Heart right ventricle (tissue), 16 donors: ENCODE results near the gene NDUFB2. TPM values are rescaled to one million over a fixed set of nuclear protein-coding genes. Genes with fewer than 3 reads are reported as not detected.
A peak's percentile ranks its signal among the peaks of the same experiment; 100 is the strongest.

ENCODE experiments used
- ATAC-seq, 8 donors: fragments of 200-7000 bp; cut with Tn5 transposase; one replicate each; pipeline ENCODE4 v1.9.1; 2020; ENCODE audit warnings: mild to moderate bottlenecking in 8 of 8, moderate library complexity in 8 of 8, moderate number of reproducible peaks in 1 of 8
- DNase-seq, 2 donors: peaks; one replicate each; pipeline ENCODE4 v3.0.0-alpha.2; 2020
- H3K27ac ChIP-seq, 10 donors: fragments of 200-600 bp; sonication (generic) in 2 of 10; one replicate each; pipeline versions ENCODE4 v1.5.0 to v1.8.0; 2020 to 2022; ENCODE audit warnings: mild to moderate bottlenecking in 3 of 10
- H3K27me3 ChIP-seq, 7 donors: fragments of 200-600 bp; one replicate each; pipeline ENCODE4 v1.8.0; 2021 to 2022; ENCODE audit warnings: mild to moderate bottlenecking in 2 of 7
- H3K36me3 ChIP-seq, 9 donors: fragments of 200-600 bp; sonication (generic) in 1 of 9; one replicate each; pipeline versions ENCODE4 v1.5.0 to v1.8.0; 2020 to 2022; ENCODE audit warnings: mild to moderate bottlenecking in 2 of 9
- H3K4me1 ChIP-seq, 9 donors: fragments of 200-600 bp; sonication (generic) in 1 of 9; one replicate each; pipeline versions ENCODE4 v1.5.0 to v1.8.0; 2020 to 2022; ENCODE audit warnings: mild to moderate bottlenecking in 4 of 9
- H3K4me3 ChIP-seq, 10 donors: fragments of 200-600 bp; sonication (generic) in 2 of 10; one replicate each; pipeline versions ENCODE4 v1.5.0 to v1.8.0; 2020 to 2022; ENCODE audit warnings: mild to moderate bottlenecking in 7 of 10, moderate library complexity in 2 of 10
- H3K9me3 ChIP-seq, 11 donors: fragments of 200-600 bp in 10 of 11; sonication (generic) in 2 of 11; one replicate each; pipeline versions ENCODE4 v1.5.0 to v1.8.0; 2013 to 2022; ENCODE audit warnings: mild to moderate bottlenecking in 2 of 11, control low read depth in 1 of 11, moderate library complexity in 1 of 11
- CTCF ChIP-seq, 9 donors: fragments of 200-600 bp; sonication (generic) in 2 of 9; IDR thresholded peaks; one replicate each; pipeline versions ENCODE4 v1.5.0 to v1.8.0; 2021 to 2022; ENCODE audit warnings: antibody characterized with exemption in 9 of 9, mild to moderate bottlenecking in 5 of 9, moderate library complexity in 1 of 9
- WGBS, 2 donors: extraction: QIAGEN DNeasy Blood & Tissue Kit; methylation state at CpG; one replicate each; pipeline ENCODE4 v1.1.7; 2013; ENCODE audit warnings: inconsistent platforms in 1 of 2; 5-methylcytosine and 5-hydroxymethylcytosine counted together
- intact Hi-C, 10 donors: fragments of 100-400 bp; cut with DNase I; formaldehyde crosslinking; loops; one replicate each; pipeline versions ENCODE4 v1.11.1 to v1.14.2; 2022
- long read RNA-seq, 3 donors: library from polyadenylated mRNA; unstranded; transcript quantifications; one replicate each; pipeline ENCODE4 v2.0.0, GENCODE V29; 2020 to 2021
- polyA plus RNA-seq, 2 donors: library from polyadenylated mRNA; stranded (reverse); fragments of 200-250 nt; gene quantifications; one replicate each; pipeline ENCODE4 v1.2.3, GENCODE V29; 2013
- total RNA-seq, 10 donors: library from RNA; stranded (reverse); fragmentation: NEBNext Ultra II Directional in 3 of 10; extraction: Animal tissue kit (Norgen Biotek cat#: 25700) in 3 of 10; gene quantifications; one replicate each; pipeline versions ENCODE4 v1.2.1 to v1.2.4, GENCODE V29; 2021 to 2023
- donor health status: Arrhythmogenic right ventricular cardiomyopathy.
- donor health status: ischemic (EF 13 %, LVEDD 7.1; RV severe dilation, severe dysfunction).
- donor health status: healthy with polysubstance abuse.
- donor health status: DM: no; HTN: yes; CAD: no.
- donor health status: DM: no; HTN: no; CAD: no.
- donor health status: ischemic (EF 25% LVEDD 6.9; RV normal size, moderate dysfunction).
- donor health status: ischemic (EF 25% LVEDD 5.7; RV mildly dilated, moderate dysfunction).
- donor health status: healthy.
- donor health status: DM: yes; HTN: yes; CAD: no.
- donor health status: Ischemic cardiomyopathy.
- donor health status: ischemic (EF 35%, LVEDD 5.7; RV mildly dilated, moderate dysfunction).
- donor health status: nonischemic (EF 11% LVEDD 7.7; RV severe dilation, severe dysfunction).
- donor health status: DM: yes; HTN: yes; CAD: no.
- donor health status: PGD.
- donor health status: ischemic (EF 29% LVEDD 5.4; RV normal size, mild dysfunction).
- donor health status: nonischemic (EF 23%, LVEDD 6.1; RV moderate dilation, normal function).

The NDUFB2 gene
- 100 to 1,000 TPM; 526 to 798 (median 653) TPM for total RNA-seq
- polyA plus RNA-seq = 100 to 1,000 TPM; 211 to 876 TPM
- long read RNA-seq, donor 1, transcript NDUFB2-201 (4 exons, 504 nt) = major isoform, 403 of 428 reads
- long read RNA-seq, donor 1, transcript NDUFB2-214 (3 exons, 665 nt) = minor isoform, 5 of 428 reads
- long read RNA-seq, donor 1, partial matches to known transcripts = 8 of 428 reads
- long read RNA-seq, donor 1, other reads (novel, unspliced or antisense) = 8 of 428 reads
- long read RNA-seq, donor 2, transcript NDUFB2-201 (4 exons, 504 nt) = major isoform, 655 of 682 reads
- long read RNA-seq, donor 2, partial matches to known transcripts = 21 of 682 reads
- long read RNA-seq, donor 2, other reads (novel, unspliced or antisense) = 4 of 682 reads
- long read RNA-seq, donor 3, transcript NDUFB2-201 (4 exons, 504 nt) = major isoform, 33 of 38 reads
- long read RNA-seq, donor 3, partial matches to known transcripts = 0 of 38 reads
- long read RNA-seq, donor 3, other reads (novel, unspliced or antisense) = 2 of 38 reads

GRCh38 chr7:140696680-140697446, at the start of gene NDUFB2:
Gene NDUFB2 (plus strand): TSS chr7:140696708. CDS start chr7:140696745, 37 bp downstream.
- Histone ChIP-seq H3K27ac (peak within 1 kb of the TSS; percentile 81 to 99 (median 95)), H3K4me1 (peaks cover 5 to 31% (median 27%) of the 10 kb centered on the region in 9 donors), H3K36me3 (peaks cover 0 to 20% (median 0%) of the 10 kb centered on the region in 9 donors), H3K9me3 (no peaks in the 10 kb centered on the region), H3K27me3 (no peaks in the 10 kb centered on the region), H3K4me3 (peak within 1 kb of the TSS; percentile 48 to 96 (median 79))
- intact Hi-C loops = loop anchor here in 3 of 10 donors (5.0 to 10.0 kb wide), 3 partner anchors 225 to 318 kb away; partner anchors contain the start of genes BRAF (in 2 of the 3) and MRPS33 (in 1 of the 3)
- ATAC-seq (peak; percentile 91 to 97 (median 94)), DNase-seq (peak; percentile 50 to 53)
- WGBS, 2 donors = 0% methylated on average over 82 of the region's 82 CpGs
- no peak for TF ChIP-seq CTCF (IDR thresholded peaks at IDR 0.05)

GRCh38 chr7:140646931-140647647, 49.4 kb upstream of the NDUFB2 start:
- ATAC-seq (peak in 7 of 8 donors; percentile 38 to 74 (median 63)), DNase-seq (peak in 1 of 2 donors; percentile 31)
- intact Hi-C loops = loop anchor here in 2 of 10 donors (10.0 kb wide), 1 partner anchor 52 kb away; no protein-coding TSS in a partner anchor
- H3K27ac ChIP-seq = no peak overlapping the region
- no peak overlapping the region for H3K4me3 ChIP-seq
- no peaks in the 10 kb centered on the region for H3K9me3 ChIP-seq
- TF ChIP-seq CTCF (IDR thresholded peaks at IDR 0.05) = peak in 8 of 9 donors; percentile 30 to 60 (median 56)
- 36 to 37% methylated on average over 8 of the region's 8 CpGs for WGBS, 2 donors
- no peaks in the 10 kb centered on the region for H3K36me3 ChIP-seq
- peaks cover 0 to 17% (median 5%) of the 10 kb centered on the region in 9 donors for H3K4me1 ChIP-seq
- peaks cover 0 to 17% (median 0%) of the 10 kb centered on the region in 7 donors for H3K27me3 ChIP-seq

- Histone ChIP-seq H3K9me3 (no peaks in the 10 kb centered on the region), H3K27ac (peak overlapping the region in 3 of 10 donors; percentile 12 to 36 (median 35)), H3K4me1 (peaks cover 0 to 27% (median 11%) of the 10 kb centered on the region in 9 donors), H3K27me3 (no peaks in the 10 kb centered on the region), H3K36me3 (no peaks in the 10 kb centered on the region), H3K4me3 (no peak overlapping the region)
- peak in 2 of 8 donors; percentile 30 to 45 for ATAC-seq
- intact Hi-C loops = loop anchor here in 7 of 10 donors (5.0 to 10.0 kb wide), 2 partner anchors 55 to 172 kb away; partner anchors contain the start of gene MKRN1 (in 7 of the 7)
- 72% methylated on average over 6 of the region's 6 CpGs for WGBS, 2 donors
- no peak for DNase-seq
- TF ChIP-seq CTCF (IDR thresholded peaks at IDR 0.05) = no peak
Observed at GRCh38 chr7:140649556-140650205, 46.8 kb upstream of the NDUFB2 start.
